ENCODE data around the gene CASP4. TPM values are rescaled to one million over a fixed set of nuclear protein-coding genes. Genes with fewer than 3 reads are reported as not detected.

CASP4 gene
- total and polyA plus RNA-seq, 2 experiments from 2014 or later = 0.35 TPM; not detected in 1

GRCh38 chr11:104918113-104918824 is 50.1 kb downstream of the CASP4 start:
- no peak overlapping the region for H3K4me3 Mint-ChIP-seq

More at GRCh38 chr11:104918113-104918824, 50.1 kb downstream of the CASP4 start:
- H3F3A ChIP-seq (replicated peaks; ENCODE audit: low read depth) = no peaks in the 10 kb centered on the region
- ATAC-seq = no peak
- no peaks in the 10 kb centered on the region for H3K27me3 ChIP-seq (ENCODE audit: insufficient read depth)
- H3K27ac Mint-ChIP-seq = no peak overlapping the region
- no peak overlapping the region for H3K4me2 ChIP-seq
- H3K4me1 Mint-ChIP-seq = peaks cover 2% of the 10 kb centered on the region; the same call in 2 of the 3 replicates
- H3K27ac ChIP-seq (ENCODE audit: low read depth) = no peak overlapping the region
- DNase-seq (ENCODE audit: low spot score) = no peak
- TF ChIP-seq ZNF114 (CRISPR knock-in tag; IDR thresholded peaks at IDR 0.05) = no peak
- TF ChIP-seq CREB1 (CRISPR knock-in tag; IDR thresholded peaks at IDR 0.05; ENCODE audit: low read depth) = no peak
- TF ChIP-seq EZH2phosphoT487 (IDR thresholded peaks at IDR 0.05; ENCODE audit: unreplicated experiment) = no peak
- no peak for TF ChIP-seq CTCF (conservative IDR thresholded peaks at IDR 0.05; ENCODE audit: low read depth in 2 of 2)
- TF ChIP-seq ETS1 (IDR thresholded peaks at IDR 0.05) = no peak
- TF ChIP-seq JUNB (IDR thresholded peaks at IDR 0.05; ENCODE audit: unreplicated experiment) = no peak
- no peak for TF ChIP-seq NANOG (IDR thresholded peaks at IDR 0.05; ENCODE audit: borderline replicate concordance)
- no peak for TF ChIP-seq REST (IDR thresholded peaks at IDR 0.05; ENCODE audit: unreplicated experiment)
- no peak for TF ChIP-seq POLR2AphosphoS5 (IDR thresholded peaks at IDR 0.05; ENCODE audit: low read depth)
- TF ChIP-seq ZNF331 (CRISPR knock-in tag; IDR thresholded peaks at IDR 0.05; ENCODE audit: low read depth) = no peak
- peaks cover 6% of the 10 kb centered on the region; the same call in 1 of the 3 replicates for H3K36me3 Mint-ChIP-seq (ENCODE audit: low read depth)
- peaks cover 4% of the 10 kb centered on the region for H3K27me3 Mint-ChIP-seq (ENCODE audit: insufficient read depth, low read depth, poor library complexity)
- peak overlapping the region; percentile 35 for H2AFZ ChIP-seq
- H3K79me2 ChIP-seq (replicated peaks; ENCODE audit: insufficient read depth) = no peaks in the 10 kb centered on the region
- no peaks in the 10 kb centered on the region for H3K36me3 ChIP-seq (ENCODE audit: insufficient read depth)
- no peaks in the 10 kb centered on the region for H3K9me2 ChIP-seq (ENCODE audit: insufficient read depth)
- H3K9me3 Mint-ChIP-seq = no peaks in the 10 kb centered on the region; the same call in 2 of the 3 replicates
- H4K20me1 ChIP-seq (replicated peaks; ENCODE audit: insufficient read depth) = no peaks in the 10 kb centered on the region
- H3K4me3 ChIP-seq = no peak overlapping the region
- H3K4me1 ChIP-seq (ENCODE audit: insufficient read depth) = no peaks in the 10 kb centered on the region

Measured in GM23338 (cell line).